Fibroblast of pulmonary artery (primary cell): ENCODE data around the gene OR8J3.
"Not testable (repeated sequence)": the region's sequence is repeated elsewhere in the genome, so short reads cannot be mapped to it uniquely, and the experiment has no call there.

Experiments used
- DNase-seq: peaks from one replicate; pipeline ENCODE4 v3.0.0-alpha.2; 2010; ENCODE audit warnings: low read depth
- H3K4me3 ChIP-seq: replicated peaks from 2 replicates; pipeline ENCODE4 v1.5.1; 2011; ENCODE audit warnings: low read depth, mild to moderate bottlenecking, control low read depth, low read length, moderate library complexity
- TF ChIP-seq, protein P1 (sequence below): IDR thresholded peaks from 2 replicates; pipeline ENCODE4 v1.5.1; 2011; ENCODE audit warnings: mild to moderate bottlenecking, control low read depth, low read length, inconsistent platforms; ENCODE audit errors: missing control alignments

Gene OR8J3

DNA sequence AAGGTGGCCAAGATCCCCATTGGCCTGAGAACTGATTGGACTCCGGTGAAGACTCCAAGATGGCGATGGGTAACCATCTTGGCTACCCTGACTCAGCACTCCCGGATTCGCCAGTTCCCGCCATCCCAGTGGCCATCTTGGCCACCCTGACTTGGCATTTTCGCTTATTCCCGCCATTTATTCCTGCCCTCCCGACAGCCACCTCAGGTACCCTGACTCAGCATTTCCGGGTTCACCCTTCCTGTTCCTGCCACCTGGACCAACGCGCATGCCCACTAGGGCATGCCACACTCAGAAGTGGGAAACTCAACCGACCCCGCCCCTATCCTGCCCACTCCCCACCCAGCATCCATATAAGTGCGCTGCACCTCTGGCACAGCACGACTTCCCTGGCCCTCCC is 12.3 kb upstream of the OR8J3 start:
- DNase-seq = no peak
- TF ChIP-seq, protein P1, sequence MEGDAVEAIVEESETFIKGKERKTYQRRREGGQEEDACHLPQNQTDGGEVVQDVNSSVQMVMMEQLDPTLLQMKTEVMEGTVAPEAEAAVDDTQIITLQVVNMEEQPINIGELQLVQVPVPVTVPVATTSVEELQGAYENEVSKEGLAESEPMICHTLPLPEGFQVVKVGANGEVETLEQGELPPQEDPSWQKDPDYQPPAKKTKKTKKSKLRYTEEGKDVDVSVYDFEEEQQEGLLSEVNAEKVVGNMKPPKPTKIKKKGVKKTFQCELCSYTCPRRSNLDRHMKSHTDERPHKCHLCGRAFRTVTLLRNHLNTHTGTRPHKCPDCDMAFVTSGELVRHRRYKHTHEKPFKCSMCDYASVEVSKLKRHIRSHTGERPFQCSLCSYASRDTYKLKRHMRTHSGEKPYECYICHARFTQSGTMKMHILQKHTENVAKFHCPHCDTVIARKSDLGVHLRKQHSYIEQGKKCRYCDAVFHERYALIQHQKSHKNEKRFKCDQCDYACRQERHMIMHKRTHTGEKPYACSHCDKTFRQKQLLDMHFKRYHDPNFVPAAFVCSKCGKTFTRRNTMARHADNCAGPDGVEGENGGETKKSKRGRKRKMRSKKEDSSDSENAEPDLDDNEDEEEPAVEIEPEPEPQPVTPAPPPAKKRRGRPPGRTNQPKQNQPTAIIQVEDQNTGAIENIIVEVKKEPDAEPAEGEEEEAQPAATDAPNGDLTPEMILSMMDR = no peak
- H3K4me3 ChIP-seq = no peak overlapping the region

DNA sequence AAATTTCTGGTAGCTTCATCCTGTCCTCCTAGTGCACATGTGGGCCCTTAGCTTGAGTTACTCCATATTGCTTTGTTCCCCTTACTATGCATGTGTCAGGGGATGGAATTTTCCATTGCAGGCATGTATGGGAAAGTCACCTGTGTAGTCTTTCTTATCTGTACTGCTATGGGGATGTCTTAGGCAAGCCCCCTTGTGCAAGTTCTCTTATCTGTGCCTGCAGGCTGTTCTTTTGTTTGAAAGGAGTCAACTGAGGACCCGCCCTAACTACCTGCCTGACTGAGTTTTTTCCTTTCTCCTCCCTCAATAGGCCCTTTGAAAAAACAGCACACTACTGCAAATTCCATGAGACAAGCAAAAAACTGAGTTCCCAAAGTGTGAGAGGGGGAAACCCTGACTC is 11.4 kb upstream of the OR8J3 start:
- DNase-seq = no peak
- no peak overlapping the region for H3K4me3 ChIP-seq
- TF ChIP-seq, protein P1 = no peak

- not testable (repeated sequence) for DNase-seq
Observed at GRCh38 chr11:56143681-56144080, 3.7 kb upstream of the OR8J3 start.

DNA sequence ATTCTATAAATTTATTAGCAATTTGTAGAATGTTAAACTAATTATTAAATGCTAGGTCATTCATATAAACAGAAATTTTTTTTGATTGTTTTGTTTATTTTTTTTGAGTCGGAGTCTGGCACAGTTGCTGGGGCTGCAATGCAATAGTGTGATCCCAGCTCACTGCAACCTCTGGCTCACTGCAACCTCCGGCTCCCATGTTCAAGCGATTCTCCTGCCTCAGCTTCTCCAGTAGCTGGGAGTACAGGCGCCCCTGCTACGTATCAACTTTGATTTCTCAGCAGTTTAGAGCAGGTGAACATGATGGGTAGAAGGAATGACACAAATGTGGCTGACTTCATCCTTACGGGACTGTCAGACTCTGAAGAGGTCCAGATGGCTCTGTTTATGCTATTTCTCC is 17.9 kb downstream of the OR8J3 start, which contains the start of gene OR8H3:
Gene OR8H3, plus strand, starts transcription at position 301 of the 400 bp plus-strand sequence. Its CDS starts 0 bp downstream, at position 301.
- DNase-seq = no peak
- no peak within 1 kb of the TSS for H3K4me3 ChIP-seq
- TF ChIP-seq, protein P1 = no peak

More at GRCh38 chr11:56143681-56144080, 3.7 kb upstream of the OR8J3 start:
- not testable (repeated sequence) for H3K4me3 ChIP-seq

GRCh38 chr11:56103210-56103737 is 36.7 kb downstream of the OR8J3 start, which contains the start of gene OR8H2:
TSS of gene OR8H2 (plus strand) at chr11:56103687. CDS start at chr11:56105043, 1,356 bp downstream.
- no peak for DNase-seq
- TF ChIP-seq, protein P1 = no peak
- no peak within 1 kb of the TSS for H3K4me3 ChIP-seq

GRCh38 chr11:56093008-56093407 is 47.0 kb downstream of the OR8J3 start, which contains the start of gene OR8I2:
TSS of gene OR8I2 (plus strand) at chr11:56093308. CDS start at chr11:56093308, 0 bp downstream.
- DNase-seq = no peak
- no peak within 1 kb of the TSS for H3K4me3 ChIP-seq
- TF ChIP-seq, protein P1 = no peak

DNA sequence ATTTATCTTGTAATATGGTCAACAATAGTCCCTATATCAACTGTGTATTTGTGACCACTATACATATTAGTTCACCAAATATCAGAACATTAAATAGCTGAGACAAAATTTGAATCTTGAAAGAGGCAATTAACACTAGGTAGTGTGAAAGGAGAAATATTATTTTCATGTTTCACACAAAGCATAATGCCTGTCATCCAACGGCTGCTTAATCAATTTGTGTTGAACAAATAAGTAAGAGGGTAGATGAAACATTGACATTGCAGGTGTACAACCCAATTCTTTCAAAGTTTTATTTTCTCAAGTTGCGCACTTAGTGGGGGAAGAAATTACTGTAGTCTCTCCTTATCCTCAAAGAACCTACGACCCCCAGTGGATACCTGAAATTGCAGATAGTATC is 50.3 kb downstream of the OR8J3 start:
- H3K4me3 ChIP-seq = no peak overlapping the region
- TF ChIP-seq, protein P1 = no peak
- no peak for DNase-seq
